ENCODE results near the gene GPR18. TPM values are rescaled to one million over a fixed set of nuclear protein-coding genes. Genes with fewer than 3 reads are reported as not detected.

The GPR18 gene
- total RNA-seq, 1 donor from 2014 or later, result not detected

- DNase-seq (ENCODE audit: low read depth), result no peak
- TF ChIP-seq, protein P1, sequence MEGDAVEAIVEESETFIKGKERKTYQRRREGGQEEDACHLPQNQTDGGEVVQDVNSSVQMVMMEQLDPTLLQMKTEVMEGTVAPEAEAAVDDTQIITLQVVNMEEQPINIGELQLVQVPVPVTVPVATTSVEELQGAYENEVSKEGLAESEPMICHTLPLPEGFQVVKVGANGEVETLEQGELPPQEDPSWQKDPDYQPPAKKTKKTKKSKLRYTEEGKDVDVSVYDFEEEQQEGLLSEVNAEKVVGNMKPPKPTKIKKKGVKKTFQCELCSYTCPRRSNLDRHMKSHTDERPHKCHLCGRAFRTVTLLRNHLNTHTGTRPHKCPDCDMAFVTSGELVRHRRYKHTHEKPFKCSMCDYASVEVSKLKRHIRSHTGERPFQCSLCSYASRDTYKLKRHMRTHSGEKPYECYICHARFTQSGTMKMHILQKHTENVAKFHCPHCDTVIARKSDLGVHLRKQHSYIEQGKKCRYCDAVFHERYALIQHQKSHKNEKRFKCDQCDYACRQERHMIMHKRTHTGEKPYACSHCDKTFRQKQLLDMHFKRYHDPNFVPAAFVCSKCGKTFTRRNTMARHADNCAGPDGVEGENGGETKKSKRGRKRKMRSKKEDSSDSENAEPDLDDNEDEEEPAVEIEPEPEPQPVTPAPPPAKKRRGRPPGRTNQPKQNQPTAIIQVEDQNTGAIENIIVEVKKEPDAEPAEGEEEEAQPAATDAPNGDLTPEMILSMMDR (conservative IDR thresholded peaks at IDR 0.05; ENCODE audit: low read depth, low read length), result no peak
- H3K4me3 ChIP-seq (ENCODE audit: low read depth, low read length), result no peak overlapping the region
Measured at GRCh38 chr13:99264051-99264450, 5.9 kb upstream of the GPR18 start.

DNA sequence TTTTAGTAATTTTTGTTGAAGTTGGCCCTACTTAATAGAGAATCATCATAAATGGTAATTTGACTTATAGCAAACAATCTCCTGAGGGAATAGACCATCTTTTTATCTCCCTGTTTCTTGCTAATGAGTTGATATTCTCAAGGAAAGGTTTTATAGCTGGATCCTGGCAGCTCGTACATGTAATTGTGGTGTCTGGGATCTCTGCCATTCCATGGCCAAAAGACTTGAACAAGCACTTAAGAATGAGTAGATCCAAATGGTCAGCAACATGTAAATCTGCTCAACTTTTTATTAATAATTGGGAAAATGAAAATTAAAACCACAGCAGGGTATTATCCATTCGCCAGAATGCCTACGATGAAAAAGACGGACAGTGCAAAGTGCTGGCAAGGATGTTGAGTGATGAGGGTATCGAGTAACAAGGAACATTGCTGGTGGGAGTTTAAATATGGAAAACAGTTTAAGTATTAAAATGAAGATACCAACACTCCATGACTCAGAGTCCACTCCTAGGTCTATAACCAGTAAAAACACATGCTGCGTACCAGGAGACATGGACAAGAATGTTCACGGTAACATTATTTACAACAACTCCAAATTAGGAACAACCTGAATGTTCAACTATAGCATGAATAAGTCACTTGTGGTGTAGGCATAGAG, 5.1 kb upstream of the GPR18 start:
- no peak for DNase-seq (ENCODE audit: low read depth)
- no peak overlapping the region for H3K4me3 ChIP-seq (ENCODE audit: low read depth, low read length)
- TF ChIP-seq, protein P1 (conservative IDR thresholded peaks at IDR 0.05; ENCODE audit: low read depth, low read length), result no peak

GRCh38 chr13:99261059-99261458, 2.9 kb upstream of the GPR18 start:
- TF ChIP-seq, protein P1 (conservative IDR thresholded peaks at IDR 0.05; ENCODE audit: low read depth, low read length), result no peak

GRCh38 chr13:99260216-99260615, 2.0 kb upstream of the GPR18 start:
- no peak overlapping the region for H3K4me3 ChIP-seq (ENCODE audit: low read depth, low read length)
- TF ChIP-seq, protein P1 (conservative IDR thresholded peaks at IDR 0.05; ENCODE audit: low read depth, low read length), result no peak
- DNase-seq (ENCODE audit: low read depth), result no peak

More at GRCh38 chr13:99261059-99261458, 2.9 kb upstream of the GPR18 start:
- DNase-seq (ENCODE audit: low read depth), result no peak
- H3K4me3 ChIP-seq (ENCODE audit: low read depth, low read length), result no peak overlapping the region

DNA sequence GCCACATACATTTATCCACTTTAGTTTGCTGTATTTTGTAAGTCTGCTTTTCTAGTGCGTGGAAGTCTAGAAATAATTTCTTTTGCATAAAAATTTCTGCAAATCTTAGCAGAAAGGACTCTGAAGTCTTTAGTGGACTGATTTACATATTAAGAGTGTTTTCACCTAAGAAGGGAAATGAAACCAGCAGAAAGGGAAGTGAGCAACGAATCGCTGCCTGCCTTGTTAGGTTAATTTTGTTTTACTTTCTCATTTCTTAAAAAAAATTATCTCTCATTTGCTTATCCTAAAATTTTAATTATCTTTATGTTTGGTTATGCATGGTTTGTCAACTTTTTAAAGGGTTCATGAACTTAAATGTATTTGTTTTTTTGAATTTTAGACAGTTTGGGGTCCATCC, 767 bp upstream of the GPR18 start:
- no peak for DNase-seq (ENCODE audit: low read depth)
- TF ChIP-seq, protein P1 (conservative IDR thresholded peaks at IDR 0.05; ENCODE audit: low read depth, low read length), result no peak
- H3K4me3 ChIP-seq (ENCODE audit: low read depth, low read length), result no peak overlapping the region

- no peak overlapping the region for H3K4me3 ChIP-seq (ENCODE audit: low read depth, low read length)
- TF ChIP-seq, protein P1 (conservative IDR thresholded peaks at IDR 0.05; ENCODE audit: low read depth, low read length), result no peak
- DNase-seq (ENCODE audit: low read depth), result no peak
Measured at GRCh38 chr13:99257291-99257690, 888 bp downstream of the GPR18 start.

GRCh38 chr13:99256709-99257108, 1.5 kb downstream of the GPR18 start:
- TF ChIP-seq, protein P1 (conservative IDR thresholded peaks at IDR 0.05; ENCODE audit: low read depth, low read length), result no peak
- no peak for DNase-seq (ENCODE audit: low read depth)
- H3K4me3 ChIP-seq (ENCODE audit: low read depth, low read length), result no peak overlapping the region

Data from epithelial cell of proximal tubule (primary cell).